HCT116 (cell line): ENCODE results near the gene CELF3. TPM values are rescaled to one million over a fixed set of nuclear protein-coding genes. Genes with fewer than 3 reads are reported as not detected.
A peak's percentile ranks its signal among the peaks of the same experiment; 100 is the strongest.

Experiments used
- ATAC-seq: fragments of 200-7000 bp; cut with Tn5 transposase; 2 replicates; pipeline ENCODE4 v1.9.1; 2020; ENCODE audit warnings: mild to moderate bottlenecking, moderate library complexity
- BruUV-seq: library from RNA; stranded (reverse); fragments of 400-500 nt; replicated peaks from 2 replicates; lab custom pipeline; 2021; lab: Mats Ljungman, UMichigan
- CTCF ChIA-PET: fragments of 300-600 bp; sonication (Branson Sonifier 250); formaldehyde crosslinking; loops from one replicate; lab custom pipeline; 2021; ENCODE audit warnings: antibody characterized with exemption; lab: Charles Lee
- POLR2A ChIA-PET: fragments of 300-600, 350-600 bp; sonication (Branson Sonifier 250); formaldehyde crosslinking; loops from one replicate; lab custom pipeline; 2021; ENCODE audit warnings: antibody characterized with exemption; lab: Charles Lee
- RAD21 ChIA-PET, 2 experiments: fragments of 300-600 bp; sonication (Branson Sonifier 250); formaldehyde crosslinking; loops; one replicate each; lab custom pipeline; 2023; ENCODE audit warnings: low total read pairs in 2 of 2; ENCODE audit not compliant: uncharacterized antibody in 2 of 2, unreplicated experiment in 2 of 2, low non-redundant PET in 1 of 2; lab: Charles Lee
- DNase-seq: peaks from one replicate; pipeline ENCODE4 v3.0.0-alpha.2; 2010; ENCODE audit warnings: low read depth, low spot score
- H2AFZ ChIP-seq: fragments of 200-600 bp; shearing (Covaris generic), sonication (generic); 2 replicates; pipeline ENCODE4 v1.6.1; 2017; ENCODE audit warnings: low read depth, mixed run types, mixed read lengths, antibody characterized with exemption, low read length; ENCODE audit not compliant: poor library complexity, severe bottlenecking
- H3K27ac ChIP-seq: 2 replicates; pipeline ENCODE4 v1.5.1; 2012; ENCODE audit warnings: low read depth, low read length
- H3K27me3 ChIP-seq: fragments of 200-600 bp; sonication (generic); 2 replicates; pipeline ENCODE4 v1.6.1; 2016; ENCODE audit warnings: mixed run types, low read length, mixed read lengths; ENCODE audit not compliant: insufficient read depth
- H3K36me3 ChIP-seq, 2 experiments: fragments of 200-500 bp in 1 of 2; fragments of 200-600 bp in 1 of 2; sonication (Bioruptor generic) in 1 of 2; sonication (generic) in 1 of 2; 2 replicates each; pipeline versions ENCODE4 v1.5.1 to v1.6.1; 2014 to 2016; ENCODE audit warnings: low read length in 2 of 2, inconsistent platforms in 1 of 2, mixed read lengths in 1 of 2, mixed run types in 1 of 2; ENCODE audit not compliant: insufficient read depth in 2 of 2, control insufficient read depth in 1 of 2
- H3K4me1 ChIP-seq, 2 experiments: fragments of 200-600 bp in 1 of 2; sonication (generic) in 1 of 2; 2 replicates each; pipeline versions ENCODE4 v1.5.1 to v1.6.1; 2012 to 2017; ENCODE audit warnings: low read length in 2 of 2, inconsistent platforms in 1 of 2, mild to moderate bottlenecking in 1 of 2, mixed read lengths in 1 of 2, mixed run types in 1 of 2, moderate library complexity in 1 of 2; ENCODE audit not compliant: insufficient read depth in 2 of 2, control insufficient read depth in 1 of 2
- H3K4me2 ChIP-seq: fragments of 200-600 bp; sonication (generic); 2 replicates; pipeline ENCODE4 v1.6.1; 2017; ENCODE audit warnings: mixed run types, low read length, mixed read lengths
- H3K4me3 ChIP-seq, 2 experiments: fragments of 200-600 bp in 1 of 2; sonication (generic) in 1 of 2; replicated peaks in 1 of 2; 2 replicates each; pipeline ENCODE4 v1.5.1; 2011 to 2016; ENCODE audit warnings: low read length in 2 of 2, control low read depth in 1 of 2, low read depth in 1 of 2, mild to moderate bottlenecking in 1 of 2, mixed read lengths in 1 of 2, mixed run types in 1 of 2
- H3K79me2 ChIP-seq: fragments of 200-600 bp; sonication (generic); 2 replicates; pipeline ENCODE4 v1.6.1; 2017; ENCODE audit warnings: mild to moderate bottlenecking, mixed run types, low read length, moderate library complexity, mixed read lengths; ENCODE audit not compliant: insufficient read depth
- H3K9ac ChIP-seq: fragments of 200-600 bp; sonication (generic); 2 replicates; pipeline ENCODE4 v1.6.1; 2016; ENCODE audit warnings: low read length, mixed read lengths
- H3K9me2 ChIP-seq: fragments of 200-600 bp; sonication (generic), shearing (Covaris generic); 2 replicates; pipeline ENCODE4 v1.6.1; 2017; ENCODE audit warnings: mixed run types, mild to moderate bottlenecking, moderate library complexity; ENCODE audit not compliant: insufficient read depth
- H3K9me3 ChIP-seq, 2 experiments: fragments of 200-500 bp in 1 of 2; fragments of 200-600 bp in 1 of 2; sonication (Bioruptor generic) in 1 of 2; sonication (generic) in 1 of 2; 2 replicates each; pipeline ENCODE4 v1.6.1; 2014 to 2017; ENCODE audit warnings: low read length in 2 of 2, mixed read lengths in 2 of 2, inconsistent platforms in 1 of 2, low read depth in 1 of 2, mild to moderate bottlenecking in 1 of 2, mixed run types in 1 of 2, moderate library complexity in 1 of 2; ENCODE audit not compliant: control insufficient read depth in 1 of 2, insufficient read depth in 1 of 2
- H4K20me1 ChIP-seq: fragments of 200-600 bp; sonication (generic), shearing (Covaris generic); 2 replicates; pipeline ENCODE4 v1.6.1; 2017; ENCODE audit warnings: mixed run types, mild to moderate bottlenecking, moderate library complexity; ENCODE audit not compliant: insufficient read depth
- EGR1 ChIP-seq: IDR thresholded peaks from 2 replicates; pipeline ENCODE4 v1.6.1; 2012; ENCODE audit warnings: low read depth
- ELF1 ChIP-seq: IDR thresholded peaks from 2 replicates; pipeline ENCODE4 v1.6.1; 2012; ENCODE audit warnings: low read depth, borderline replicate concordance
- MAX ChIP-seq: IDR thresholded peaks from 2 replicates; pipeline ENCODE4 v1.6.1; 2012
- POLR2A ChIP-seq: IDR thresholded peaks from 2 replicates; pipeline ENCODE4 v1.7.0; 2011; ENCODE audit warnings: borderline replicate concordance; ENCODE audit not compliant: insufficient read depth, insufficient read length; ENCODE audit errors: extremely low read depth
- POLR2AphosphoS5 ChIP-seq: IDR thresholded peaks from 2 replicates; pipeline ENCODE4 v1.6.1; 2011; ENCODE audit warnings: mild to moderate bottlenecking, low read depth, low read length, moderate library complexity
- SIN3A ChIP-seq: IDR thresholded peaks from 2 replicates; pipeline ENCODE4 v1.6.1; 2012; ENCODE audit warnings: low read depth
- SRF ChIP-seq: IDR thresholded peaks from 2 replicates; pipeline ENCODE4 v1.6.1; 2012; ENCODE audit warnings: low read depth
- TCF7L2 ChIP-seq: IDR thresholded peaks from 2 replicates; pipeline ENCODE4 v1.7.0; 2011; ENCODE audit warnings: borderline replicate concordance, inconsistent platforms; ENCODE audit not compliant: insufficient read depth, insufficient read length; ENCODE audit errors: extremely low read depth
- YY1 ChIP-seq: IDR thresholded peaks from 2 replicates; pipeline ENCODE4 v1.6.1; 2011; ENCODE audit warnings: low read length, low read depth, moderate library complexity, mild to moderate bottlenecking; ENCODE audit not compliant: insufficient replicate concordance; ENCODE audit errors: extremely low read depth
- ZFX ChIP-seq: fragments of 450-650 bp; IDR thresholded peaks from 2 replicates; pipeline ENCODE4 v1.6.1; 2017
- intact Hi-C: fragments of 100-400 bp; cut with micrococcal nuclease; formaldehyde crosslinking; loops from 2 replicates; pipeline ENCODE4 v1.10.0; 2022
- total RNA-seq: library from RNA; stranded (reverse); gene quantifications from one replicate; pipeline ENCODE4 v1.2.1, GENCODE V29; 2021; ENCODE audit not compliant: unreplicated experiment
- TF ChIP-seq, protein P1 (sequence below): IDR thresholded peaks from 2 replicates; pipeline ENCODE4 v1.6.1; 2011; ENCODE audit warnings: mild to moderate bottlenecking, low read length, moderate library complexity; ENCODE audit not compliant: insufficient replicate concordance; ENCODE audit errors: extremely low read depth
- TF ChIP-seq, protein P2 (sequence below): IDR thresholded peaks from 2 replicates; pipeline ENCODE4 v1.6.1; 2012

The CELF3 gene
- total RNA-seq, 1 experiment from 2014 or later = not detected

DNA sequence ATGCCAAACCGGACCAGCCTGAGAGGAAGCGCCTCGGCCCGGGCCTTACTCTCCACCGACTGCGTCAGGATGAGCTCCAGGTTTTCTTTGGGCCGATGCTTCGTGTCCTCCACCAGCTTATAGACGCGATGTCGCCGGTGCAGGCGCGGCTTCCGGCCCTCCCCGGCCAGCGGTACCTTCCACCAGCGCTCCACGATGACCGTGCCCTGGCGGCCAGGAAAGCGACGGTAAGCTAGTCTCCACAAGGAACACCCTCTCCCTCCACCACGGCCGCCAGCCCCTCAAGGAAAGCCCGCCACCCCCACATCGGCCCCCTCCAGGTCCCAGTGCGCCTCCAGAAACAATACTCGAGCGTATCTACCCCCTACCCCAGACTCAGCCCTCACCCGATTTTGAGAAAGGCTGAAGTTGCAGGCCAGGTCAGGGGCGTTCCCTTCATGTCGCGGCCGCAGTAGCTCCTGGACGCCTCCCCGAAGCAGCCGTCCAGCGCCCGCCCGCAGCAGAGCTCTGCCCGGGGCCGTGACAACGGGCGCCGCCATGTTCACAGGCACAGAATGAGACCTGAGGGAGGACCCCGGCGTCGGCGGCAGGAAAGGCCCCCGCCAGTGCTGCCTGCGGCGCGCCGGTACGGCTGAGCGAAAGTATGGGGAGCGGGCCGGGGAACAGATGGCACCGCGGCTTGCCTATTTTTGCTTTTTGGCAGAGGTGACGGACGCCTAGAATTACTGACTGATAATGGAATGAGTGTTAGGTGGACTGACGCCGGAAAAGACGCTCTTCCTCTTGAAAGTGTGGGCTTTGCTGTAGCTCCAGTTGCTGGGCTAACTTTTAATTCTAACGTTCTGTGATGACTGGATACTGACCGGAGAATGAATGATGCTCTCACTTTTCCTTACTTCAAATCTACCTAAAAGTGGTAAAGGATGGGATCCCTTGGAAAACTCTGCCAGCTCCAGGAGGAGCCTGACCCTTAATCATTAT is 46.6 kb upstream of the CELF3 start, which contains the start of gene MRPL9:
TSS of gene MRPL9 (minus strand) at position 556 of the 981 bp plus-strand sequence. CDS start at position 539, 17 bp downstream.
- Histone ChIP-seq H3K4me1 (peaks cover 10 to 24% of the 10 kb centered on the region in 2 experiments; a peak in 3 of 4 replicates), H2AFZ (no peak within 1 kb of the TSS), H3K4me2 (peak within 1 kb of the TSS; percentile 82), H3K9me2 (no peaks in the 10 kb centered on the region), H3K79me2 (peaks cover 15% of the 10 kb centered on the region), H3K36me3 (peaks cover 4 to 26% of the 10 kb centered on the region in 2 experiments), H4K20me1 (no peaks in the 10 kb centered on the region), H3K4me3 (peak within 1 kb of the TSS; percentile 86 to 90), H3K27me3 (no peaks in the 10 kb centered on the region), H3K9ac (peak within 1 kb of the TSS; percentile 83), H3K9me3 (no peaks in the 10 kb centered on the region), H3K27ac (peak within 1 kb of the TSS; percentile 77)
- TF ChIP-seq SRF = peak; percentile 92
- peak; percentile 70 for TF ChIP-seq SIN3A
- TF ChIP-seq MAX = peak; percentile 65
- peak; percentile 84 for TF ChIP-seq POLR2AphosphoS5
- TF ChIP-seq, protein P1, sequence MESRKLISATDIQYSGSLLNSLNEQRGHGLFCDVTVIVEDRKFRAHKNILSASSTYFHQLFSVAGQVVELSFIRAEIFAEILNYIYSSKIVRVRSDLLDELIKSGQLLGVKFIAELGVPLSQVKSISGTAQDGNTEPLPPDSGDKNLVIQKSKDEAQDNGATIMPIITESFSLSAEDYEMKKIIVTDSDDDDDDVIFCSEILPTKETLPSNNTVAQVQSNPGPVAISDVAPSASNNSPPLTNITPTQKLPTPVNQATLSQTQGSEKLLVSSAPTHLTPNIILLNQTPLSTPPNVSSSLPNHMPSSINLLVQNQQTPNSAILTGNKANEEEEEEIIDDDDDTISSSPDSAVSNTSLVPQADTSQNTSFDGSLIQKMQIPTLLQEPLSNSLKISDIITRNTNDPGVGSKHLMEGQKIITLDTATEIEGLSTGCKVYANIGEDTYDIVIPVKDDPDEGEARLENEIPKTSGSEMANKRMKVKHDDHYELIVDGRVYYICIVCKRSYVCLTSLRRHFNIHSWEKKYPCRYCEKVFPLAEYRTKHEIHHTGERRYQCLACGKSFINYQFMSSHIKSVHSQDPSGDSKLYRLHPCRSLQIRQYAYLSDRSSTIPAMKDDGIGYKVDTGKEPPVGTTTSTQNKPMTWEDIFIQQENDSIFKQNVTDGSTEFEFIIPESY = peak; percentile 45
- TF ChIP-seq EGR1 = no peak
- TF ChIP-seq, protein P2, sequence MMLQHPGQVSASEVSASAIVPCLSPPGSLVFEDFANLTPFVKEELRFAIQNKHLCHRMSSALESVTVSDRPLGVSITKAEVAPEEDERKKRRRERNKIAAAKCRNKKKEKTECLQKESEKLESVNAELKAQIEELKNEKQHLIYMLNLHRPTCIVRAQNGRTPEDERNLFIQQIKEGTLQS = no peak
- TF ChIP-seq YY1 = peak; percentile 97
- peak; percentile 42 for TF ChIP-seq POLR2A
- TF ChIP-seq ELF1 = no peak; the same call in 1 of the 2 replicates
- peak; percentile 63 for TF ChIP-seq ZFX
- peak; percentile 38 for TF ChIP-seq TCF7L2
- peak; percentile 99 for ATAC-seq
- ChIA-PET RAD21 (interaction anchor here in 1 of 2 experiments (1.5 kb wide), 1 partner anchor 73 kb away, joined by 3 read pairs; no protein-coding TSS in a partner anchor), POLR2A (interaction anchor here (0.9 to 1.7 kb wide), 2 partner anchors 10 to 482 kb away, joined by 4 read pairs; no protein-coding TSS in a partner anchor), CTCF (interaction anchor here (1.9 kb wide), 1 partner anchor 238 kb away, joined by 6 read pairs; no protein-coding TSS in a partner anchor)
- DNase-seq = peak; percentile 33
- TSS peak; percentile 97 for BruUV-seq
- intact Hi-C loops = no loop called here
